Neuronal stem cell (in vitro differentiated cells): ENCODE measurements around the gene MYD88.
"Not testable (repeated sequence)": the region's sequence is repeated elsewhere in the genome, so short reads cannot be mapped to it uniquely, and the experiment has no call there.

Source experiments
- DNase-seq: peaks from one replicate; pipeline ENCODE4 v3.0.0-alpha.2; 2013; ENCODE audit warnings: low spot score
- H2AFZ ChIP-seq: one replicate; pipeline ENCODE4 v1.6.1; 2013; ENCODE audit warnings: mild to moderate bottlenecking, low read length, inconsistent platforms
- H2AK5ac ChIP-seq: 2 replicates; pipeline ENCODE4 v1.6.1; 2013; ENCODE audit warnings: low read depth, mild to moderate bottlenecking, inconsistent platforms, low read length, moderate library complexity, mixed read lengths
- H2BK120ac ChIP-seq: 2 replicates; pipeline ENCODE4 v1.6.1; 2013; ENCODE audit warnings: low read depth, mild to moderate bottlenecking, inconsistent platforms, low read length, moderate library complexity, mixed read lengths
- H2BK12ac ChIP-seq: one replicate; pipeline ENCODE4 v1.6.1; 2013; ENCODE audit warnings: low read length, inconsistent platforms
- H2BK15ac ChIP-seq: 2 replicates; pipeline ENCODE4 v1.6.1; 2013; ENCODE audit warnings: mild to moderate bottlenecking, low read length, inconsistent platforms, mixed read lengths
- H2BK5ac ChIP-seq: one replicate; pipeline ENCODE4 v1.6.1; 2013; ENCODE audit warnings: inconsistent platforms, mild to moderate bottlenecking, low read length, moderate library complexity
- H3K14ac ChIP-seq: one replicate; pipeline ENCODE4 v1.6.1; 2013; ENCODE audit warnings: low read length, inconsistent platforms
- H3K18ac ChIP-seq: 2 replicates; pipeline ENCODE4 v1.6.1; 2013; ENCODE audit warnings: low read length, inconsistent platforms
- H3K23ac ChIP-seq: 2 replicates; pipeline ENCODE4 v1.6.1; 2013; ENCODE audit warnings: low read depth, mild to moderate bottlenecking, mixed read lengths, low read length, inconsistent platforms; ENCODE audit not compliant: poor library complexity
- H3K27ac ChIP-seq: replicated peaks from 3 replicates; pipeline ENCODE4 v1.5.1; 2013; ENCODE audit warnings: low read length, inconsistent platforms
- H3K27me3 ChIP-seq, 3 experiments: 2 replicates each; pipeline ENCODE4 v1.6.1; 2013; ENCODE audit warnings: low read length in 3 of 3, mild to moderate bottlenecking in 2 of 3, inconsistent platforms in 1 of 3, low read depth in 1 of 3, mixed read lengths in 1 of 3, moderate library complexity in 1 of 3; ENCODE audit not compliant: control insufficient read depth in 3 of 3, insufficient read depth in 3 of 3
- H3K36me3 ChIP-seq, 2 donors: replicated peaks in 1 of 2; 2 replicates each; pipeline ENCODE4 v1.6.1; 2013; ENCODE audit warnings: low read length in 2 of 2; ENCODE audit not compliant: control insufficient read depth in 2 of 2, insufficient read depth in 2 of 2
- H3K4ac ChIP-seq: 2 replicates; pipeline ENCODE4 v1.6.1; 2013; ENCODE audit warnings: inconsistent platforms, mild to moderate bottlenecking, low read length, moderate library complexity
- H3K4me1 ChIP-seq, 2 donors: 1 replicate in 1 of 2; 2 replicates in 1 of 2; pipeline ENCODE4 v1.6.1; 2013; ENCODE audit warnings: low read length in 2 of 2, low read depth in 1 of 2; ENCODE audit not compliant: control insufficient read depth in 2 of 2, insufficient read depth in 1 of 2
- H3K4me2 ChIP-seq: one replicate; pipeline ENCODE4 v1.6.1; 2013; ENCODE audit warnings: mild to moderate bottlenecking, low read length, inconsistent platforms; ENCODE audit not compliant: insufficient read depth, poor library complexity, severe bottlenecking
- H3K4me3 ChIP-seq, 2 donors: 2 replicates each; pipeline ENCODE4 v1.5.1; 2013; ENCODE audit warnings: low read length in 2 of 2, mild to moderate bottlenecking in 2 of 2, inconsistent platforms in 1 of 2, moderate library complexity in 1 of 2
- H3K79me1 ChIP-seq: one replicate; pipeline ENCODE4 v1.6.1; 2013; ENCODE audit warnings: low read depth, mild to moderate bottlenecking, inconsistent platforms, low read length, moderate library complexity
- H3K9ac ChIP-seq: one replicate; pipeline ENCODE4 v1.6.1; 2013; ENCODE audit warnings: mild to moderate bottlenecking, low read depth, low read length, inconsistent platforms; ENCODE audit not compliant: poor library complexity
- H3K9me3 ChIP-seq, 2 donors: replicated peaks in 1 of 2; 2 replicates each; pipeline versions ENCODE3 to v1.6.1; 2013; ENCODE audit warnings: low read length in 2 of 2, mild to moderate bottlenecking in 2 of 2, inconsistent platforms in 1 of 2, low read depth in 1 of 2, mixed read lengths in 1 of 2, moderate library complexity in 1 of 2; ENCODE audit not compliant: control insufficient read depth in 2 of 2, insufficient read depth in 1 of 2
- H4K8ac ChIP-seq: one replicate; pipeline ENCODE4 v1.6.1; 2013; ENCODE audit warnings: low read depth, mild to moderate bottlenecking, inconsistent platforms, low read length, moderate library complexity
- H4K91ac ChIP-seq: one replicate; pipeline ENCODE4 v1.6.1; 2013; ENCODE audit warnings: low read length, low read depth, mild to moderate bottlenecking, inconsistent platforms; ENCODE audit not compliant: poor library complexity
- WGBS, 2 donors: extraction: QIAGEN DNeasy Blood & Tissue Kit; methylation state at CpG; one replicate each; pipeline ENCODE4 v1.1.7; 2013; ENCODE audit warnings: missing lambda C conversion rate in 2 of 2, mixed read lengths in 1 of 2; ENCODE audit not compliant: insufficient read length in 2 of 2, insufficient replicate concordance in 1 of 2; ENCODE audit errors: extremely low coverage in 2 of 2; 5-methylcytosine and 5-hydroxymethylcytosine counted together

The MYD88 gene

GRCh38 chr3:38135621-38136277 lies 2.7 kb upstream of the MYD88 start:
- Histone ChIP-seq H3K4me3 (peak overlapping the region in 1 of 2 donors; percentile 68), H3K4me1 (peaks cover 9 to 18% of the 10 kb centered on the region in 2 donors), H3K36me3 (peaks cover 13 to 45% of the 10 kb centered on the region in 2 donors), H3K27me3 (peaks cover 0 to 19% (median 0%) of the 10 kb centered on the region in 3 experiments)
- H3K4me2 ChIP-seq, H3K23ac ChIP-seq, H2AFZ ChIP-seq, H4K8ac ChIP-seq, H3K9me3 ChIP-seq, H2AK5ac ChIP-seq, H2BK120ac ChIP-seq, H2BK12ac ChIP-seq, H3K27ac ChIP-seq, H3K9ac ChIP-seq, H2BK15ac ChIP-seq, H3K79me1 ChIP-seq, H4K91ac ChIP-seq, H3K14ac ChIP-seq, DNase-seq, H3K18ac ChIP-seq, H3K4ac ChIP-seq, H2BK5ac ChIP-seq: not testable (repeated sequence)
- no CpG with 5 or more reads among the region's 10 CpGs for WGBS, 2 donors

- no CpG with 5 or more reads among the region's 20 CpGs for WGBS, 2 donors
- Histone ChIP-seq H3K27ac (no peak overlapping the region), H3K9me3 (no peaks in the 10 kb centered on the region), H3K4ac (no peak overlapping the region), H4K8ac (no peak overlapping the region), H2BK15ac (no peak overlapping the region), H4K91ac (no peak overlapping the region), H2BK12ac (no peak overlapping the region), H3K79me1 (peaks cover 2% of the 10 kb centered on the region), H3K14ac (no peak overlapping the region), H3K4me2 (peak overlapping the region; percentile 80), H2BK5ac (no peak overlapping the region), H3K4me3 (peak overlapping the region; percentile 68 to 92), H3K9ac (peak overlapping the region; percentile 98), H3K18ac (peak overlapping the region; percentile 32), H3K23ac (peak overlapping the region; percentile 98), H3K4me1 (peaks cover 9 to 18% of the 10 kb centered on the region in 2 donors), H3K36me3 (peaks cover 12 to 39% of the 10 kb centered on the region in 2 donors), H2AFZ (peak overlapping the region; percentile 95), H2BK120ac (peak overlapping the region; percentile 24), H2AK5ac (no peak overlapping the region), H3K27me3 (peaks cover 0 to 26% (median 0%) of the 10 kb centered on the region in 3 experiments)
- DNase-seq: peak; percentile 27
Observed at GRCh38 chr3:38136393-38136776, 2.1 kb upstream of the MYD88 start.

DNA sequence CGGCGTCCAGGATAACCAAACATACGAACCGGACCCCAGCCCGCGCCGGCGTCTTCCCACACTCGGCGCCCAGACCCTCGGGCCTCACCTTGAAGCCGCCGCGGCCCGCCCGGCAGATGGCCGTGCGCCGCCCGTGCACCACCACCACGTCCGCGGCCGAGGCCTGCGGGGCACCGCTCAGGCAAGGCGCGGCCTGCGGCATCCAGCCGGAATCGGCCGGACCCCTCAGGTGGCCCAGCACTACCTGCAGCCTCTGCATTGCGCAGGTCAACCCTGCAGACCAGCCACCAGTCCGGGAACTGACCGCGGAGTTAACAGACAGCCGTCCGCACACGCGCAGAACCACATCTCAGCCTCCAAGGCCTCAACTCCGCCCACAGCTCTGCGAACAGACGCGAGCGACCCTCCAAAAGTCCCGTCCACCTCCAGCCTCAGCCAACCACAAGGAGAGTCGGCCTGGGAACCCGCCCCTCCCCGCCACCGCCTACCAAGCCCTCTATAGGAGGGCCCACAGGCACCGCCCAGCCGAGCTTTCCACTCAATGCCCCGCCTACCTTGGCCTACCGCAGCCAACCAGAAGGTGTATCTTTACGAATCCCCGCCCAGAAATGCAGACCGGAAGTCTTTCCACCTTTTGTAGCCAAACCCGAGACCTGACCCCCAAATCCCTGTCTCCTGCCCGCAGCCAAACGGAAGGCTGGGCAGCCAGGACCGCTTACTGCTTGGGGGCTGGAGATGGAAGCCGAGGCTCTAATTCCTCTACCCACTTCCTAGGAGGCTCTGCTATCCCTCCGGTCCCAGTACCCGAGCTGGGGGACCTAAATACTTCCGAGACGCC lies 1.5 kb upstream of the MYD88 start, which contains the start of gene ACAA1:
Gene ACAA1, minus strand, starts transcription at position 351 of the 838 bp plus-strand sequence. Its CDS starts 92 bp downstream, at position 259.
- H2BK12ac ChIP-seq: no peak within 1 kb of the TSS
- no CpG with 5 or more reads among the region's 66 CpGs for WGBS, 2 donors
- H2BK15ac ChIP-seq: peak within 1 kb of the TSS; percentile 86
- H3K4me3 ChIP-seq: peak within 1 kb of the TSS; percentile 68 to 92
- no peak within 1 kb of the TSS for H4K91ac ChIP-seq
- peak within 1 kb of the TSS; percentile 91 for H2BK5ac ChIP-seq
- no peak within 1 kb of the TSS for H4K8ac ChIP-seq
- H2AFZ ChIP-seq: peak within 1 kb of the TSS; percentile 95
- H3K14ac ChIP-seq: peak within 1 kb of the TSS; percentile 48
- H3K9ac ChIP-seq: peak within 1 kb of the TSS; percentile 98
- H3K27me3 ChIP-seq: peaks cover 0 to 32% (median 0%) of the 10 kb centered on the region in 3 experiments
- peak within 1 kb of the TSS; percentile 33 for H2AK5ac ChIP-seq
- peak within 1 kb of the TSS; percentile 98 for H3K18ac ChIP-seq
- peak within 1 kb of the TSS; percentile 88 for H3K4me2 ChIP-seq
- H3K4me1 ChIP-seq: peaks cover 9 to 18% of the 10 kb centered on the region in 2 donors
- peaks cover 17 to 33% of the 10 kb centered on the region in 2 donors for H3K36me3 ChIP-seq
- H3K23ac ChIP-seq: peak within 1 kb of the TSS; percentile 98
- no peak within 1 kb of the TSS for H3K4ac ChIP-seq
- H3K9me3 ChIP-seq: no peaks in the 10 kb centered on the region
- peak within 1 kb of the TSS; percentile 24 for H2BK120ac ChIP-seq
- peaks cover 2% of the 10 kb centered on the region for H3K79me1 ChIP-seq
- peak; percentile 99 for DNase-seq
- peak within 1 kb of the TSS; percentile 91 for H3K27ac ChIP-seq
